PC-9 (cell line): ENCODE results near the gene SF1.

Experiments used
- EZH2 ChIP-seq: fragments of 200-600 bp; sonication (generic); IDR thresholded peaks from 2 replicates; pipeline ENCODE4 v1.8.0; 2017; ENCODE audit warnings: antibody characterized with exemption, low read depth
- TF ChIP-seq, protein P1 (sequence below): fragments of 200-600 bp; sonication (generic); conservative IDR thresholded peaks from 2 replicates; pipeline ENCODE4 v1.6.1; 2017; ENCODE audit warnings: mixed run types, antibody characterized with exemption, mild to moderate bottlenecking, moderate library complexity

GRCh38 chr11:64764753-64765152, 13.6 kb downstream of the SF1 start:
- TF ChIP-seq, protein P1, sequence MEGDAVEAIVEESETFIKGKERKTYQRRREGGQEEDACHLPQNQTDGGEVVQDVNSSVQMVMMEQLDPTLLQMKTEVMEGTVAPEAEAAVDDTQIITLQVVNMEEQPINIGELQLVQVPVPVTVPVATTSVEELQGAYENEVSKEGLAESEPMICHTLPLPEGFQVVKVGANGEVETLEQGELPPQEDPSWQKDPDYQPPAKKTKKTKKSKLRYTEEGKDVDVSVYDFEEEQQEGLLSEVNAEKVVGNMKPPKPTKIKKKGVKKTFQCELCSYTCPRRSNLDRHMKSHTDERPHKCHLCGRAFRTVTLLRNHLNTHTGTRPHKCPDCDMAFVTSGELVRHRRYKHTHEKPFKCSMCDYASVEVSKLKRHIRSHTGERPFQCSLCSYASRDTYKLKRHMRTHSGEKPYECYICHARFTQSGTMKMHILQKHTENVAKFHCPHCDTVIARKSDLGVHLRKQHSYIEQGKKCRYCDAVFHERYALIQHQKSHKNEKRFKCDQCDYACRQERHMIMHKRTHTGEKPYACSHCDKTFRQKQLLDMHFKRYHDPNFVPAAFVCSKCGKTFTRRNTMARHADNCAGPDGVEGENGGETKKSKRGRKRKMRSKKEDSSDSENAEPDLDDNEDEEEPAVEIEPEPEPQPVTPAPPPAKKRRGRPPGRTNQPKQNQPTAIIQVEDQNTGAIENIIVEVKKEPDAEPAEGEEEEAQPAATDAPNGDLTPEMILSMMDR, result no peak
- TF ChIP-seq EZH2, result no peak
